Measurements from ENCODE around the gene SIGLEC11. TPM values are rescaled to one million over a fixed set of nuclear protein-coding genes. Genes with fewer than 3 reads are reported as not detected.

Gene SIGLEC11
- total and polyA plus RNA-seq, 2 experiments from 2014 or later, result not detected

GRCh38 chr19:49936549-49936948 lies 24.4 kb downstream of the SIGLEC11 start (continued):
- TF ChIP-seq ZNF462 (CRISPR knock-in tag; IDR thresholded peaks at IDR 0.05), result no peak
- TF ChIP-seq NANOG (IDR thresholded peaks at IDR 0.05; ENCODE audit: borderline replicate concordance), result no peak

GRCh38 chr19:49933643-49934042 lies 27.3 kb downstream of the SIGLEC11 start:
- H2AFZ ChIP-seq, result no peak overlapping the region
- Mint-ChIP-seq H3K36me3 (ENCODE audit: low read depth) (peaks cover 37% of the 10 kb centered on the region), H3K4me1 (peaks cover 11% of the 10 kb centered on the region), H3K27ac (no peak overlapping the region), H3K4me3 (no peak overlapping the region), H3K27me3 (ENCODE audit: insufficient read depth, low read depth, poor library complexity) (peaks cover 20% of the 10 kb centered on the region), H3K9me3 (peaks cover 12% of the 10 kb centered on the region)
- H3K36me3 ChIP-seq (ENCODE audit: insufficient read depth), result no peaks in the 10 kb centered on the region
- no peak for TF ChIP-seq EZH2 (IDR thresholded peaks at IDR 0.05; ENCODE audit: low read depth, unreplicated experiment)
- peak; percentile 13; the same call in 1 of the 2 replicates for TF ChIP-seq POLR2AphosphoS5 (IDR thresholded peaks at IDR 0.05; ENCODE audit: low read depth)
- H3K9me2 ChIP-seq (ENCODE audit: insufficient read depth), result no peaks in the 10 kb centered on the region
- no peak overlapping the region for H3K27ac ChIP-seq (ENCODE audit: low read depth)
- no peaks in the 10 kb centered on the region; the same call in none of the 2 replicates for H3K4me1 ChIP-seq (ENCODE audit: insufficient read depth)
- H3F3A ChIP-seq (replicated peaks; ENCODE audit: low read depth), result peaks cover 4% of the 10 kb centered on the region; the same call in 1 of the 2 replicates
- H4K20me1 ChIP-seq (replicated peaks; ENCODE audit: insufficient read depth), result no peaks in the 10 kb centered on the region
- no peak overlapping the region for H3K4me2 ChIP-seq
- no peak overlapping the region for H3K4me3 ChIP-seq
- peaks cover 10% of the 10 kb centered on the region for H3K79me2 ChIP-seq (replicated peaks; ENCODE audit: insufficient read depth)
- ATAC-seq, result no peak
- H3K27me3 ChIP-seq (ENCODE audit: insufficient read depth), result no peaks in the 10 kb centered on the region
- no peak for DNase-seq (ENCODE audit: low spot score)

GRCh38 chr19:49932731-49933131 lies 28.2 kb downstream of the SIGLEC11 start:
- Histone ChIP-seq H3K4me2 (no peak overlapping the region), H4K20me1 (replicated peaks; ENCODE audit: insufficient read depth) (peaks cover 2% of the 10 kb centered on the region; the same call in 1 of the 2 replicates), H3K4me3 (no peak overlapping the region), H3K4me1 (ENCODE audit: insufficient read depth) (peaks cover 8% of the 10 kb centered on the region), H3K79me2 (replicated peaks; ENCODE audit: insufficient read depth) (peaks cover 19% of the 10 kb centered on the region), H3K27ac (ENCODE audit: low read depth) (no peak overlapping the region), H3K9me2 (ENCODE audit: insufficient read depth) (no peaks in the 10 kb centered on the region), H3K27me3 (ENCODE audit: insufficient read depth) (no peaks in the 10 kb centered on the region), H3F3A (replicated peaks; ENCODE audit: low read depth) (no peaks in the 10 kb centered on the region; the same call in 1 of the 2 replicates), H3K36me3 (ENCODE audit: insufficient read depth) (no peaks in the 10 kb centered on the region), H2AFZ (no peak overlapping the region)
- Mint-ChIP-seq H3K4me1 (peaks cover 13% of the 10 kb centered on the region), H3K27ac (no peak overlapping the region), H3K9me3 (peaks cover 14% of the 10 kb centered on the region), H3K4me3 (no peak overlapping the region), H3K36me3 (ENCODE audit: low read depth) (peaks cover 45% of the 10 kb centered on the region), H3K27me3 (ENCODE audit: insufficient read depth, low read depth, poor library complexity) (peaks cover 21% of the 10 kb centered on the region)
- no peak for ATAC-seq
- no peak for DNase-seq (ENCODE audit: low spot score)
- TF ChIP-seq ZNF114 (CRISPR knock-in tag; IDR thresholded peaks at IDR 0.05), result no peak
- TF ChIP-seq EZH2phosphoT487 (IDR thresholded peaks at IDR 0.05; ENCODE audit: unreplicated experiment), result no peak
- TF ChIP-seq CTCF (conservative IDR thresholded peaks at IDR 0.05; ENCODE audit: low read depth in 2 of 2), result no peak
- no peak for TF ChIP-seq ZNF331 (CRISPR knock-in tag; IDR thresholded peaks at IDR 0.05; ENCODE audit: low read depth)
- TF ChIP-seq EZH2 (IDR thresholded peaks at IDR 0.05; ENCODE audit: low read depth, unreplicated experiment), result no peak
